K562 (cell line): ENCODE results near the gene CCDC178. TPM values are rescaled to one million over a fixed set of nuclear protein-coding genes. Genes with fewer than 3 reads are reported as not detected.
A peak's percentile ranks its signal among the peaks of the same experiment; 100 is the strongest.

Experiments used
- ATAC-seq: fragments of 200-7000 bp; cut with Tn5 transposase; 3 replicates; pipeline ENCODE4 v1.9.1; 2020; ENCODE audit warnings: moderate library complexity
- BruUV-seq: library from RNA; stranded (reverse); fragments of 400-500 nt; replicated peaks from 2 replicates; lab custom pipeline; 2021; lab: Mats Ljungman, UMichigan
- CTCF ChIA-PET: fragments of 300-600 bp; formaldehyde crosslinking; extraction: SDS; loops from one replicate; lab custom pipeline; 2021; ENCODE audit warnings: low intra/inter-chr PET ratio; lab: Yijun Ruan, JAX
- POLR2A ChIA-PET: fragments of 300-600, 350-650 bp; sonication (Branson Sonifier 250); formaldehyde crosslinking; extraction: SDS; loops from one replicate; lab custom pipeline; 2021; ENCODE audit warnings: antibody characterized with exemption, inconsistent platforms; lab: Yijun Ruan, JAX
- DNase-seq, 4 experiments: peaks; one replicate each; pipeline versions ENCODE4 v3.0.0 to v3.0.0-alpha.2; 2011 to 2018; ENCODE audit warnings: low spot score in 3 of 4, mixed read lengths in 3 of 4; ENCODE audit errors: extremely low read depth in 1 of 4
- FAIRE-seq: peaks from 2 replicates; lab custom pipeline; 2011; peaks lifted over from hg19 to GRCh38; lab: Jason Lieb, UNC
- H2AFZ ChIP-seq: 2 replicates; pipeline ENCODE4 v1.6.0; 2011; ENCODE audit warnings: low read depth, low read length, control low read depth, inconsistent platforms
- H3K27ac ChIP-seq: fragments of 200-600 bp; 3 replicates; pipeline ENCODE4 v1.8.0; 2011; ENCODE audit warnings: low read depth, mild to moderate bottlenecking, control low read depth, inconsistent platforms, low read length, moderate library complexity, mixed read lengths; ENCODE audit errors: extremely low read depth
- H3K27me3 ChIP-seq, 2 experiments: fragments of 300-600 bp in 1 of 2; 2 replicates in 1 of 2; 3 replicates in 1 of 2; pipeline versions ENCODE4 v1.6.0 to v1.8.0; 2011; ENCODE audit warnings: inconsistent platforms in 2 of 2, low read length in 2 of 2, mild to moderate bottlenecking in 1 of 2, mixed read lengths in 1 of 2, moderate library complexity in 1 of 2; ENCODE audit not compliant: control insufficient read depth in 2 of 2, insufficient read depth in 2 of 2
- H3K36me3 ChIP-seq: fragments of 300-600 bp; 3 replicates; pipeline ENCODE4 v1.8.0; 2011; ENCODE audit warnings: mild to moderate bottlenecking, low read length, inconsistent platforms; ENCODE audit not compliant: control insufficient read depth, insufficient read depth
- H3K4me1 ChIP-seq, 2 experiments: fragments of 200-600 bp in 1 of 2; replicated peaks in 1 of 2; 2 replicates in 1 of 2; 3 replicates in 1 of 2; pipeline versions ENCODE4 v1.5.1 to v1.8.0; 2011; ENCODE audit warnings: inconsistent platforms in 2 of 2, low read length in 2 of 2, mild to moderate bottlenecking in 1 of 2, mixed read lengths in 1 of 2, moderate library complexity in 1 of 2; ENCODE audit not compliant: control insufficient read depth in 2 of 2, insufficient read depth in 2 of 2
- H3K4me2 ChIP-seq: 2 replicates; pipeline ENCODE4 v1.6.1; 2011; ENCODE audit warnings: low read length, control low read depth, inconsistent platforms, mixed read lengths; ENCODE audit not compliant: insufficient read depth
- H3K4me3 ChIP-seq: fragments of 200-600 bp; sonication (generic), shearing (Covaris generic); 2 replicates; pipeline ENCODE4 v1.5.1; 2016; ENCODE audit warnings: control low read depth, inconsistent platforms
- H3K79me2 ChIP-seq: fragments of 200-600 bp; 3 replicates; pipeline ENCODE4 v1.8.0; 2011; ENCODE audit warnings: low read length, inconsistent platforms; ENCODE audit not compliant: control insufficient read depth, insufficient read depth
- H3K9ac ChIP-seq, 2 experiments: 2 replicates each; pipeline versions ENCODE4 v1.6.0 to v1.6.1; 2011; ENCODE audit warnings: low read depth in 2 of 2, low read length in 2 of 2, control low read depth in 1 of 2, inconsistent platforms in 1 of 2, mild to moderate bottlenecking in 1 of 2, mixed read lengths in 1 of 2; ENCODE audit not compliant: insufficient read depth in 1 of 2
- H3K9me1 ChIP-seq: one replicate; pipeline ENCODE4 v1.6.0; 2011; ENCODE audit warnings: inconsistent platforms, mild to moderate bottlenecking, low read length, moderate library complexity; ENCODE audit not compliant: control insufficient read depth, insufficient read depth
- H3K9me3 ChIP-seq: replicated peaks from 2 replicates; pipeline ENCODE4 v1.5.1; 2011; ENCODE audit warnings: low read depth, low read length, inconsistent platforms; ENCODE audit not compliant: control insufficient read depth, insufficient read depth
- H4K20me1 ChIP-seq: replicated peaks from 2 replicates; pipeline ENCODE4 v1.6.1; 2011; ENCODE audit warnings: low read length, inconsistent platforms, mixed read lengths; ENCODE audit not compliant: control insufficient read depth, insufficient read depth
- E2F6 ChIP-seq, 2 experiments: IDR thresholded peaks; 2 replicates each; pipeline ENCODE4 v1.6.1; 2011; ENCODE audit warnings: borderline replicate concordance in 1 of 2, control low read depth in 1 of 2, low read depth in 1 of 2, low read length in 1 of 2, mild to moderate bottlenecking in 1 of 2, mixed read lengths in 1 of 2, moderate library complexity in 1 of 2; ENCODE audit not compliant: insufficient read depth in 1 of 2, insufficient read length in 1 of 2, poor library complexity in 1 of 2, severe bottlenecking in 1 of 2; ENCODE audit errors: extremely low read depth in 1 of 2
- ELF1 ChIP-seq: fragments of 200-800 bp; sonication (Bioruptor generic); IDR thresholded peaks from 2 replicates; pipeline ENCODE4 v1.6.1; 2016; ENCODE audit warnings: missing genetic modification characterization, missing compliant biosample characterization
- HEY1 ChIP-seq: fragments of 250-450 bp; sonication (Bioruptor Pico); IDR thresholded peaks from 2 replicates; pipeline ENCODE4 v1.5.0; 2020; ENCODE audit warnings: mild to moderate bottlenecking, moderate library complexity, borderline replicate concordance
- HIVEP1 ChIP-seq: fragments of 250-450 bp; sonication (Bioruptor Pico); IDR thresholded peaks from 2 replicates; pipeline ENCODE4 v1.4.0; 2020; ENCODE audit warnings: mild to moderate bottlenecking
- LEF1 ChIP-seq: fragments of 450-650 bp; IDR thresholded peaks from 2 replicates; pipeline ENCODE4 v1.6.1; 2016; ENCODE audit warnings: mild to moderate bottlenecking
- MAFF ChIP-seq: IDR thresholded peaks from 2 replicates; pipeline ENCODE4 v1.6.1; 2012; ENCODE audit warnings: low read length, improper control_type of control experiment
- RBM17 ChIP-seq: fragments of 200-400 bp; formaldehyde crosslinking; IDR thresholded peaks from 2 replicates; pipeline ENCODE4 v1.6.1; 2017; ENCODE audit warnings: low read depth, mild to moderate bottlenecking, low read length, borderline replicate concordance
- RREB1 ChIP-seq: fragments of 250-450 bp; sonication (Bioruptor Pico); IDR thresholded peaks from 2 replicates; pipeline ENCODE4 v1.4.0; 2020
- STAT5A ChIP-seq: IDR thresholded peaks from 2 replicates; pipeline ENCODE4 v1.6.1; 2012; ENCODE audit warnings: low read length, inconsistent platforms, borderline replicate concordance
- WGBS: fragments of 100-300 bp; shearing (Covaris generic); methylation state at CpG from one replicate; pipeline ENCODE4 v1.1.6; 2016; ENCODE audit warnings: low coverage, mixed read lengths; ENCODE audit not compliant: insufficient coverage; ENCODE audit errors: missing lambda C conversion rate; 5-methylcytosine and 5-hydroxymethylcytosine counted together
- in situ Hi-C: fragments of 300-500 bp; cut with MboI; formaldehyde crosslinking; loops from 4 replicates; pipeline ENCODE4 v1.15.0; 2018; ENCODE audit warnings: inconsistent platforms, mixed read lengths
- intact Hi-C: fragments of 100-400 bp; cut with micrococcal nuclease; formaldehyde crosslinking; loops from 2 replicates; pipeline ENCODE4 v1.14.2; 2022
- polyA plus RNA-seq, 8 experiments: library from polyadenylated mRNA; depleted of rRNA in 4 of 8; stranded (reverse) in 5 of 8; unstranded in 3 of 8; fragments of >200 nt; fragmentation: Nextera tagmentation in 2 of 8; fragmentation: Illumina TruSeq in 1 of 8; extraction: Ambion mirVana in 2 of 8; extraction: Trizol in 1 of 8; gene quantifications; 2 replicates each; pipeline versions ENCODE4 v1.2.1 to v1.2.3, GENCODE V29; 2011 to 2014; ENCODE audit warnings: inconsistent platforms in 1 of 8, missing spikeins in 1 of 8
- total RNA-seq, 7 experiments: library from RNA; depleted of rRNA in 6 of 7; stranded (reverse); fragments of >200 nt in 6 of 7; fragmentation: Illumina TruSeq in 2 of 7; extraction: Trizol in 2 of 7; gene quantifications; 2 replicates each; pipeline versions ENCODE4 v1.2.1 to v1.2.3, GENCODE V29; 2011 to 2021; ENCODE audit warnings: low replicate concordance in 1 of 7

CCDC178 gene
- total and polyA plus RNA-seq, 9 of the 15 experiments (the other 6 are each of a cell fraction or from before 2014, with no cell fraction given), result 0.12 to 0.47 (median 0.15) TPM; not detected in 6

GRCh38 chr18:32980896-32981295 is 459.6 kb downstream of the CCDC178 start:
- ChIA-PET CTCF (no interaction called here), POLR2A (interaction anchor here (1.7 kb wide), 1 partner anchor 15 kb away, joined by 3 read pairs; no protein-coding TSS in a partner anchor)
- Histone ChIP-seq H3K9ac (no peak overlapping the region), H3K27ac (no peak overlapping the region), H4K20me1 (no peaks in the 10 kb centered on the region), H3K4me3 (no peak overlapping the region), H3K4me1 (no peaks in the 10 kb centered on the region), H3K4me2 (no peak overlapping the region), H2AFZ (no peak overlapping the region), H3K9me3 (no peaks in the 10 kb centered on the region), H3K27me3 (no peaks in the 10 kb centered on the region), H3K36me3 (no peaks in the 10 kb centered on the region), H3K79me2 (no peaks in the 10 kb centered on the region)
- DNase-seq, result no peak
- intact Hi-C loops (no loop called here), in situ Hi-C loops (no loop called here)
- 3% methylated on average over 2 of the region's 2 CpGs for WGBS
- no peak for ATAC-seq
- FAIRE-seq, result no peak
- no peak for TF ChIP-seq RBM17
- no peak for TF ChIP-seq ELF1 (tag)
- TF ChIP-seq, all 486 proteins: peak for 0
- BruUV-seq, result no TSS peak
- no peaks in the 10 kb centered on the region for H3K9me1 ChIP-seq

- Histone ChIP-seq H4K20me1 (no peaks in the 10 kb centered on the region), H3K9ac (no peak overlapping the region), H3K9me1 (no peaks in the 10 kb centered on the region), H2AFZ (no peak overlapping the region), H3K36me3 (no peaks in the 10 kb centered on the region), H3K79me2 (no peaks in the 10 kb centered on the region), H3K4me2 (no peak overlapping the region), H3K4me1 (no peaks in the 10 kb centered on the region), H3K27me3 (no peaks in the 10 kb centered on the region), H3K4me3 (no peak overlapping the region), H3K9me3 (no peaks in the 10 kb centered on the region; the same call in 1 of the 2 replicates), H3K27ac (no peak overlapping the region)
- DNase-seq, result no peak
- no peak for ATAC-seq
- POLR2A ChIA-PET, result no interaction called here
- intact Hi-C loops (no loop called here), in situ Hi-C loops (no loop called here)
- no peak for TF ChIP-seq HIVEP1
- TF ChIP-seq STAT5A, result no peak
- TF ChIP-seq MAFF, result peak; percentile 50
- no peak for TF ChIP-seq HEY1
- TF ChIP-seq E2F6 (IDR thresholded peaks at IDR 0.05; ENCODE audit: borderline replicate concordance in 1 of 2, extremely low read depth in 1 of 2, insufficient read depth in 1 of 2, insufficient read length in 1 of 2, low read depth in 1 of 2, low read length in 1 of 2, poor library complexity in 1 of 2, severe bottlenecking in 1 of 2), result no peak
- TF ChIP-seq RREB1 (CRISPR knock-in tag), result no peak
- no peak for TF ChIP-seq LEF1
- FAIRE-seq, result no peak
- CTCF ChIA-PET, result no interaction called here
- BruUV-seq, result no TSS peak
Observed at GRCh38 chr18:32975501-32975900, 465.0 kb downstream of the CCDC178 start.
